NCI-H2029 treated with DMSO at 0.1 percent for 48 hours (cell line): ENCODE data around the gene RIMS1.

Experiments
- DNase-seq: peaks from one replicate; lab custom pipeline; 2025; lab: John Stamatoyannopoulos, UW

RIMS1 gene

GRCh38 chr6:72414657-72415056 lies 528.3 kb downstream of the RIMS1 start:
- no peak for DNase-seq

- no peak for DNase-seq
Observed at GRCh38 chr6:72416744-72417465, 530.6 kb downstream of the RIMS1 start.

- DNase-seq, result no peak
Observed at GRCh38 chr6:72417759-72418158, 531.4 kb downstream of the RIMS1 start.

GRCh38 chr6:72418495-72418894 lies 532.1 kb downstream of the RIMS1 start:
- DNase-seq, result no peak

- no peak for DNase-seq
Observed at GRCh38 chr6:72419966-72420365, 533.6 kb downstream of the RIMS1 start.

GRCh38 chr6:72420409-72420808 lies 534.1 kb downstream of the RIMS1 start:
- no peak for DNase-seq

- no peak for DNase-seq
Observed at GRCh38 chr6:72421387-72421786, 535.0 kb downstream of the RIMS1 start.

- DNase-seq, result no peak
Observed at GRCh38 chr6:72422171-72422570, 535.8 kb downstream of the RIMS1 start.

GRCh38 chr6:72424476-72424875 lies 538.1 kb downstream of the RIMS1 start:
- DNase-seq, result no peak

GRCh38 chr6:72425003-72425681 lies 538.8 kb downstream of the RIMS1 start:
- DNase-seq, result no peak

- no peak for DNase-seq
Observed at GRCh38 chr6:72440611-72441010, 554.3 kb downstream of the RIMS1 start.

- DNase-seq, result no peak
Observed at GRCh38 chr6:72446430-72446829, 560.1 kb downstream of the RIMS1 start.
